HG03432 (cell line): ENCODE data around the gene ZBTB7C.

Source experiments
- ATAC-seq: cut with Tn5 transposase; IDR thresholded peaks from one replicate; pipeline ENCODE4 v1.9.1; 2021; ENCODE audit warnings: mild to moderate bottlenecking, moderate library complexity; ENCODE audit not compliant: unreplicated experiment

The ZBTB7C gene

DNA sequence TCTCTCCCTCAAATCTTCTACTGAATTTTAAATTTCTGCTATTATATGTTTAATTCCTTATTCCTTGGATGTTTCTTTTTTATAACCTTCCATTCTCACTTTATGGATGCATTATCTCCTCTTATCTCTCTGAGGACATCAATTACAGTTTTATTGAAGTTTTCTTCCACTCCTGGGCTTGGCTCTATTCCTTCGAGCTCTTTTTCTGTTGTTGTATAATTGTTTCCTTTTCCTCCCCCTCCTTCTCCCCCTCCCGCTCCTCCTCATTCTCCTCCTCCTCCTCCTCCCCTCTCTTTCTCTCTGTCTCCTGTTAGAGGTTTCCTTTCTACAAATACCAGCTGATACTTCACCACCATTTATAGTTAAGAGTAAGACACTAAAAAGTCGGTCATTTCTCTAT, 209.8 kb downstream of the ZBTB7C start:
- ATAC-seq: no peak

DNA sequence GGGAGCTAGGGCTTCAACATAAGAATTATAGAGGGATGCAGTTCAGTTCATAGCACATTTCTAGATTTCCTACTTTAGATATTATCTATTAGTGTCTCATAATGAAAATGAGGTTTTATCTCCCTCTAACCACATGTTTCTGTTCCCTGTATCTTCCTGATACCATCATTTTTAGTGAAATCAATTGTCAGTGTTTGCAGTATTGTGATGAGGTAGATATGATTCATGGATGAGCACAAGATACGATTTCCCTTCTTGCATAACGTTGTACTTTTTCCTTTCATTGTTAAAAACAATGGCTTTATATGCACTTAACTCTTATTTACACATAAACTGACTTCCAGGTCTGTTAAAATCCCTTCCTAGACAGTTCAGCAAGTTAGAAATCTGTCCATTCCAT, 211.4 kb downstream of the ZBTB7C start:
- ATAC-seq: no peak

DNA sequence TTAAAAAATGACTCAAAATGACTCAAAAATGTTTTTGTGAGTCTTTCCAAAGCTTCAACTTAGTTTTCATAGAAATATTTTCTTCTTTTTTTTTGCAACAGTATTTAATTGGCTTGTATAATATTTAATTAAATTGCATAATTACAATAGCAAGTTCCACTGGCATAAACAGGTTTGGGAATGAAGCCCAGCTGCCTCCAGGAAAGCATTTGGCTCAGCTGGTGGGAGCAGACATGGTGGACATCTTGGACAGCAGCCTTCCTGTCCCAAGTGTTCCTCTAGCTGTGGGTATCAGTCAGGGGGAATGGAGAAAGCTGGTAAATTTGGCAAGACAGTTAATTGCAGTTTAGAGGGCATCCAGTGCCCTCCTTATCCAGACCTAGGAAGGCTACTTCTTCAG, 213.4 kb downstream of the ZBTB7C start:
- no peak for ATAC-seq

DNA sequence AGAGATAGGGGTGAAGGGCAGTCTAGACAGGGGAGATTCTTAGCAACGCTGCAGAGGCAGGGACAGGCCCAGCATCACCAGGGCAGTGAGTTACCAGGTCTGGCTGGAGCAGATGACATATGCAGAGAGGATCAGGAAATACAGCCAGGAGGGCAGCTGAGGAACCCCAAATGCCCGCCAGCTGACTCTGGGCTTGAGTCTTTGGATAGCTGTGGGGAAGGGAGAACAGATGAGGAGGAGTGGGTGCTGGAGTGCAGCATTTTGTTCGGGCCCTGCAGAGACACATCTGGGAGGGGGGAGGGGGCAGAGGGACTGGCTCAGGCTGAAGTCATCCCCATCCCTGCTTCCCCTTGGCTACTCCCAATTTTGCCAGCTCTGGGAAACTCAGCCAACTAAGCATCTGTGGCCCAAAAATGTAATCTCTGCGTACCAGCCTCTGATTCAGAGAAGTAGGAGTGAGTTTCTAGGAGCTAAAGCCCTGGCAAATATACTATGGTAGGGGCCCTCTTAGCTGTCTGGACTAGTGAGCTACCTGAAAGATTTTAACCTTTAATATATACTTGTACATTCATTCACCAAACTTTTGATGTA, 214.5 kb downstream of the ZBTB7C start:
- no peak for ATAC-seq

DNA sequence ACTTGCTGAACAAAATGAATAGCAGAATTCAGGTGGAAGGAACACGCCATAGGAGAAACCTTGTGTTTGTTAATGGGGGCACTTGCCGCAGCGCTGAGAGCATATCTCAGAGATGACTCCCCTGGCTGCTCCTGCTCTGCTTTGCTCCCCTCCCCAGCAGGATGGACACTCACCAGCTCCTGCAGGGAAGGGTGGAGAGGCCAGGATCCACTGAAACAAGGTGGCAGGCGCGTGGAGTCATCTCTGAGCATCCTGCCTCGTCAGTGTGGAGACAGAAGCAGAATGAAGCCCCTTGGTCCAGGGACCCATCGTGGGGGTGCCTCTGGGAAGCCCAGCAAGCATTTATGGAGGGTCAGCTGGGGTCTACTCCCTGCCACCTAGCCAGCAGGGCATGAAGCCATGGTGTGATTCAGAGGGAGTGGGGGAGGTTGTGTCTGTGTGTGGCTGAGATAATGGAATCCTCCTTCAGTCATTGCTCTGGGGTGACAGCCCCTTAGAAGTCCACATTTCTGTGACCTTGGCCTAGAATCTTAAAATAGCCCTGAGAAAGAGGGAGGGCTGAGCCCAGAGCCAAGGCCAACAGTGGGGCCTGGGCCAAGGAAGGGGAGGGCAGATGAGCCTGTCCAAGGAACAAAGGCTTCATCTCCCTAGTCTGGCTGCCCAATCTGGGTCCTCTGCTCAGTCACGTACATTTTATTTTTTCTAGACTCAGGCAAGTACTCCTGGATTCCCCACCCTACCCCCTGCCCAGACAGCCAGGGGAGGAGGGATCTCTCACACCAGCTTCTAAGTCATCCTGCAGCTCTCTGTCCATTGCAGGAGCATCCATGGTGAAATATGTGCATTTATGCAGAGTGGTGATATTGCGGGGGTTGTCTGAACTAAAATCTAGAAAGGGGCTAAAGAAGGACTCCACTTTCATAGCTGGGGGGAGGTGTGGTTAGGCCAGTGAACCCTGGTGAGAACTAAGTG, 215.4 kb downstream of the ZBTB7C start:
- ATAC-seq: no peak

DNA sequence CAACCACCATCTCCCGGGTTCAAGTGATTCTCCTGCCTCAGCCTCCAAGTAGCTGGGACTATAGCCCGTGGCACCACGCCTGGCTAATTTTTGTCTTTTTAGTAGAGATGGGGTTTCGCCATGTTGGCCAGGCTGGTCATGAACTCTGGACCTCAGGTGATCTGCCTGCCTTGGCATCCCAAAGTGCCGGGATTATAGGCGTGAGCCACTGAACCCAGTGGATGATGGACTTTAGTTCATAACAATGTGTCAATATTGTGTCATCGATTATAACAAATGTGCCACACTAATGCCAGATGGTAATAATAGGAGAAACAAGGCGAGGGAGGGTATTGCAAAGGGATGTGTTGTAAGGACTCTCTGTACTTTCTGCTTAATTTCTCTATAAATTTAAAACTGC, 216.6 kb downstream of the ZBTB7C start:
- no peak for ATAC-seq

DNA sequence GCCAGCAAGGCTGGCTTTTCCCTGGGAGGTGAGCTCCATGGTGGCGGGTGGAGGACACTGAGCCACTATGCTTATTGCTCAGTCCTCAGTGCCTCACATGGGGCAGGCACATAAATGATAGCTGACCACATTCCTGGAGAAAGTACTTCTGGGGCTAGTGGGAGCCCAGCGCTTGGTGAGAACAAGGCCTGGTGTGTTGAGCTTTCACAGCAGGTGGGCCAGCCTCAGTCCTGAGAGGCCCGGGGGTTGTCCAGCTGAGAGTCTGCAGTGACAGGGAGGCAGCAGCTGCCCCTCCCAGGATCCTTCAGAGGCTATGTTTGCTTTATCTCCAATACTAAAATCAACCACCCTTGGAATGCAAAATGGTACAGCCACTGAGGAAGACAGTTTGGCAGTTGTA, 217.7 kb downstream of the ZBTB7C start:
- ATAC-seq: no peak

DNA sequence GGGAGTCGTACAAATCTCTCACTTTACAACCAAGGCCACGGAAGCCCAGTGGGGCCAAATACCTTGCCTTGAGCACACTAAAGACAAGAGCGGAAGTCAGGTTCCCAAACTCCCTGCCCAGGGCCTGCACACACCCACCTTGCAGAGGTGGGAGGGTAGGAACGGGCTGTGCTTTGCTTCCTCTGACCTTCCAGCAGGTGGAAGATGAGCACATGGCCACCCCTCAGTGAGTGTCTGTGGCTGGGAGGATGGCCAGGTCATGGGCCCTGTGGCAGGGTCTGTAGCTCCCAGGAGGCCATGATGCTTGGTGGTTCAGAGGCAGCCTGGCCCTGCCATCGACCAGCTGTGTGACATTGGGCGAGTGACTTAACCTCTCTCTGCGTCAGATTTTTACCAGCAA, 218.2 kb downstream of the ZBTB7C start:
- ATAC-seq: no peak

DNA sequence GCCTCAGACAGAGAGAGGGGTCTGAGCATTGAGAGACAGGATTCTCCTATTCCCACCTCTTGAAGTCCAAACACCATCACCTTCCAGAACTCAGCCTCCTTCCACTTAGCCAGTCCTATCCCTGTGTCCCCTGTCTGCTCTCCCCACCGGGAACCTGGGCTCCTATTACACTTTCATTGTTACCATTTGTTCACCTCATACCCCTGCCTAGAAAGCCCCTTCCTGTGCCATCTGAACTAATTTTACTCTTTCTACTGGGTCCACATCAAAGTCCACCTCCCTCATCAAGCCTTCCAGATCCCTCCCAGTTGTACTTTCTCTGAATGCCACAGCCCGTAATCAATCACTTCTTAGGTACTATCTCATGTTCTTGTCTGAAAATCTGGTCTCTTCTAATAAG, 220.6 kb downstream of the ZBTB7C start:
- ATAC-seq: no peak

DNA sequence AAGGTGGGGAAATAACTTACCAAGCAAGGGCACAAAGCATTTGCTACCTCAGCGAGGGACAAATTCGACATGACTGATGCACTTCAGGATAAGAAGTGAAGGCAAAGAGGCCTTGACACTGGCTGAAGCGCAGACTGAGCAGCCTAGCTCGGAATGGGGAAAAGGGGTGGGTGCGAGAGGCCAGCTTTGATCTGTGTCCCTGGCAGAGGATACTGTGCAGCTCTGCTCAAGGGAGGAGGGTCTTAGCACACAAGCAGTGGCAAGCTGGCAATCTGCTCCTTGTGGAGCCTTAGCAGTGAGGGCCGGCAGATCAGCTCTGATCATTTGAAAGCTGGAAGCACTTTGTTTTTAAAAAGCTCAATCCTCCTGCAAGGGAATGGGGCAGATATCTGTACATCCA, 222.3 kb downstream of the ZBTB7C start:
- ATAC-seq: no peak

DNA sequence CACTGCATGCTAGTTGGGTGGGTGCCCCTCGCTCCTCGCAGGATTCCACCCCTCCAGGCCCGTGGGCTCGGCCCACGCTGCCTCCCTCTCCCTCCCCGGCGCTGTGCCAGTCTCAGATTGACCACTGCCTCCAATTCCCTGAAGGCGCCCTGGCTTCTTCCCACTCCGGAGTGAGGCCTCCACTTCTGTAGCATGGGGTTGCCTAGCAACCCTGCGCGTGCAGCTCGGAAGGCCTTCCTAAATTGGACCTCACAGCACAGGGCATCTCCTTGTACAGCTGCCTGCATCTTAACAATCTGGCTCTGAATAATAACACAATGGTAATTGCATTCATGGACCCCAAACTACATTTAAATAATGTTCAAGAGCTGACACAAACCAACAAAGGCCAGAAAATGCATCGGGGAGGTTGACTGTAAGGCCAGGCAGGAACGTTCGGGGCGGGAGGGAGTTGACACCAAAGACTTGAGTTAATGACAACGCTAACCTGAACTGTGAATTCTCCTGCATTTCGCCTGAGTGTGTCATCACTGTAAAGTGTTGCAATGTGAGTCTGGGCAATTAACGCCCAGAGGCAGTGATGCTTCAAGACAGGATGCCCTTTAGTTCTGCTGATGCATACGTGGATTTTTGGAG, 222.9 kb downstream of the ZBTB7C start:
- ATAC-seq: no peak

DNA sequence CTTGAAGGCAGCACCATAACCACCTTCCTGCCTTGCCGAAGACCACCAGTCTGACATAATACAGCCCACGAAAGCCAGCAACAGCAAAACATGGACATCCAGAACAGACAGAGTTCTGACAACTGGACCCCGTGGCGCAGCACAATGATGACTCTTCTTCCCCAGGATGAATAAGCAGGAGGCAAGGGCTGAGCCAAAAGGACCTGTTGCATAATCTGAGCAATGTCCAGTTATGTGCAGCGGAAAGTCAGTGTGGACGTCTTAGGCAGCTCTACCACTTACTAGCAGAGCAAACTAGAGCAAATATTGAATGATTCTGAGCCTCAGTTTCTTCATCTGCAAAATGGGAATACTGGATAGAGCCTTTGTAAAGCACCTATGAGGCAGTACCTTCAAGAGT, 225.1 kb downstream of the ZBTB7C start:
- ATAC-seq: no peak

DNA sequence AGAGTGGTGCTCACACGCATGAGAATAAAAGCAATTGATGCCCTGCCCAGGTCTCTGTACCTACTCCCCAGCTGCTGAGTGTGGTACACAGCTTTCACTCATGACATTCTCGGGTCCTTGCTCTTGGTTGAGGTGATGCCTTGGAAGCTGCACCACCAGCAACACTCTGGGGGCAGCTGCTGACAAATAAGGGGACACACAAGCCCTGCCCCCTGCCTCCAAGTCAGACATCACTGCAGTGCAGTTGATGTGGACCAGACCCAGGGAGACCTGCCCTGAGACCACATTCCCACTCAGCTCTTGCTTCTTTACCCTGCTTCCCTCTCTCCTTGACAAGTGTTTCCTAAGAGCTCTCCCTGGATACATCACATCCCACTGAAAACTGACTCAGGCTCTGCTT, 225.6 kb downstream of the ZBTB7C start:
- ATAC-seq: no peak

DNA sequence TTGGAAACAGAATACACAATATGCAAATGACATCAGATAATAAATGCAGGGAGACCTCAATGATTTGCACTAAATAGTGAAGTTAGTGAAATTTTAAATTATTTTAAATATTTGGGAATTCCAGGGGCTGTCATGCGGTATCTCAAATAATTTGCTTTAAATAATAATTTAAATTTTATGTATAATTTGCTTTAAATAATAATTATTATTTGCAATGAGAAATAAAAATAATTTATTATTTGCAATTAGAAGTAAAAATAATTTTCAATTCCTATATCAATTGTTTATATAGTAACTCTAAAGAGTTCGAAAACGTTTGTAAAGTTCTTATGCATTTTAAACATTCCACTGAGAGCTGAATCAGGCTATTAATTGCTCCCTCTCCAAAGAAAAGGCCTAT, 226.4 kb downstream of the ZBTB7C start:
- ATAC-seq: no peak

DNA sequence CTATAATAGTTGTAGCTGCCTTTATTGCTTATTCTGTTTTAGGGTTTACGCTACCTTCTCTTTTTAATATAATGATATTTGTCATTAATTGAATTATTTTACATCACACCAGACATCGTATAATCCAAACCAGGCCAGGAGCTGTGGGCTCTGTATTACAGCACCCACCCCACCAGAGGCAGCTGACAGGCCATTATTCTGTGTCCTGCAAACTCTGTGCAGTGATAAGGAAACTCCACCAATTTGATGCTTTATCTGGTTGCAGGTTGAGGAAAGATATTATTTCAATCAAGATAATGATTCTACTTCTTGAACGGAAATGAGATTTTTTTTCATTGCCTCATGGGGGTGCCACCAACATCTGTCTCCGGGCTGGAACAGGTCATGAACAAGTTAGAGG, 227.3 kb downstream of the ZBTB7C start:
- ATAC-seq: no peak

DNA sequence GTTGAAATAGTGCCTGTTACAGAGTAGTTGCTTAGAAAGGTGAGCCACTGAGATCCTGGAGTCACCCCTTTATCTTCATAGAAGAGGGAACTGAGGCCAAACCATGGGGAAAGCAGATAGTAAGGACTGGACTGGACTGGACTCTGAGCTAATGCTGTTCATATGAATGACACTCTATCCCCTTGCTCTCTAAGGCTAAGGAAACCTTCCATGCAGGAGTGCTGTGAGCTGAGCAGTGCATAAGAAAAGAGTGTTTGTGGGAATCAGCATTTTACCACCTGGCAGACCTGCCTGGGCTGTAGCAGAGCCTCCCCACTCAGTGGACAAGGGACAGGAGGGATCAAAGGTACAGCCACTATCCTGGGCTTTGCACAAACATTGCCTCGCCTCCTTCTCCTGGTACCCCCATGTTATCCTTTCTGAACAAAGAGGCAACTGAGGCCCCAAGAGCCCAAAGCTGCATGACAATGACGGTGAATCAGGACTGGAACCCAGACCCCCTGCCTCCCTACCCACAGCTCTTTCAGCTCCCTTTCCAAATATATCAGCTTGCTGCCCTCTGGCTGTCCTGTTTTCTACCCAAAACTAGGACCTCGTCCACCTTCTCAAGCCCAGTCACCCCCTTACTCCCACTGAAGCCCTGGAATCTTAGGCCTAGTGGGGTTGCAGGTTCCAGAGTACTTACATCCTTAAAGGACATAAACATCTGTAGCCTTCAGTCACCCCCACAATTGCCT, 227.9 kb downstream of the ZBTB7C start:
- ATAC-seq: no peak

DNA sequence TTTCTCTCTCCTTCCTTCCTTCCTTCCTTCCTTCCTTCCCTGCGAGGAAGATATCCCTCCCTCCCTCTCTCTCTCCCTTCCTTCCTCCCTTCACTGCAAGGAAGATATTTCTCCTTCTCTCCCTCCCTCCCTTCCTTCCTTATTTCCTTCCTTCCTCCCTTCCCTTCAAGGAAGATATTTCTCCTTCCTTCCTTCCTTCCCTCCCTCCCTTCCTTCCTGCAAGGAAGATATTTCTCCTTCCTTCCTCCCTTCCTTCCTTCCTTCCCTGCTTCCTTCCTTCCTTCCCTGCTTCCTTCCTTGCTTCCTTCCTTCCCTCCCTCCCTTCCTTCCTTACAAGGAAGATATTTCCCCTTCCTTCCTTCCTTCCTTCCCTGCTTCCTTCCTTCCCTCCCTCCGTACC, 229.5 kb downstream of the ZBTB7C start:
- no peak for ATAC-seq

DNA sequence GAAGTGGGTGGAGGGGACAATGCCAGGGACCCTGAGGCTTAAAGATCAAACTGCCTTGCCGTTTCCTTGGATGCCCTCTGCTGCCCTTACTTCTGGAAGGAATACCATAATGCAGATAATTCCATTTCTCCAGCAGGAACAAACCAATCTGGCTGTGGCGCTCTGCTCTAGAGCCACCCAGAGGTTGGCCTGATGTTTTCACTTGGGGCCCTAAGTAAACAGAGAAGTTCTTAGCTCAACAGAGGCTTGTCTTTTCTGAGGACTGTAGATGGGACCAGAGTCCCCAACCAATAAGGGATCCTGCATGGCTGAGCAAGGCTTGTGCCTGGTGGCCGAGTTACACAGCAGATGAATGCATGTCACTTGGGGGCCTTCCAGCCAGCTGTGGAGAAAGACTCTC, 230.2 kb downstream of the ZBTB7C start:
- ATAC-seq: no peak

DNA sequence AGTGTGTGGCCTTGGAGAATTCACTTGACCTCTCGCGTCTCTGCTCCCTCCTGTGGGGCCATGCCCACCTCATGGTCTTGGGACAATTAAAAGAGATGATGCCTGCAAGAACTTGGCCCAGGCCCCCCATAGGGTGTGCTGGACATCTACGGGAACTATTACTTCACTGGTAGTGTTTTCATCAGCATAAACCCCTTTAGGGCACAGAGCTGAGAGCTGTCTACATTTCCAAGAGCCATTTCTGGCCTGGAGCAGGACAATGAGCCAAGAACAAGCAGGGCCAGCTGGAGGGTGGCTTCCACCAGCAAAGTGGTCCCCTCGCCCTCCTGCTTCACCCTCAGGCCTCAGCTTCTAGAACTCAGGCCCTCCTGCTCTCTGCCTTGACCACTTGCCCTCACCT, 232.3 kb downstream of the ZBTB7C start:
- ATAC-seq: no peak

DNA sequence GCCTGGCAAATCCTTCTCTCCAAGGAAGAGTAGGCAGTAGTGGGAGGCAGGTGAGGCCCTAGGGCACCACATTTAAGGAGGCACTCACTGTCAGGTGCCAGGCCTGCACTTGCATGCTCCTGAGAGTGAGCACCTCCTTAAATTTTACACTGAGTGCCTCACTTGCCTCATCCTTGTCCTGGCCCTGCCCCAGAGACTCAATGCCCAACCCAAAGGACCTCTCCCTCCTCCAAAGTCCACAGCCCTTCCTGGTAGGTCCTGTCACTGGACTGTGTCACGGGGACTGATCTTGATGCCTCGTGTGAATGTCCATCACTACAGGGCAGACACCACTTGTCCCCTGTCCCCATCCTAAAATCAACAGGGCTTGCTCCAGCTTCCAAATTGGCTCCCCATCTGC, 235.6 kb downstream of the ZBTB7C start:
- no peak for ATAC-seq

DNA sequence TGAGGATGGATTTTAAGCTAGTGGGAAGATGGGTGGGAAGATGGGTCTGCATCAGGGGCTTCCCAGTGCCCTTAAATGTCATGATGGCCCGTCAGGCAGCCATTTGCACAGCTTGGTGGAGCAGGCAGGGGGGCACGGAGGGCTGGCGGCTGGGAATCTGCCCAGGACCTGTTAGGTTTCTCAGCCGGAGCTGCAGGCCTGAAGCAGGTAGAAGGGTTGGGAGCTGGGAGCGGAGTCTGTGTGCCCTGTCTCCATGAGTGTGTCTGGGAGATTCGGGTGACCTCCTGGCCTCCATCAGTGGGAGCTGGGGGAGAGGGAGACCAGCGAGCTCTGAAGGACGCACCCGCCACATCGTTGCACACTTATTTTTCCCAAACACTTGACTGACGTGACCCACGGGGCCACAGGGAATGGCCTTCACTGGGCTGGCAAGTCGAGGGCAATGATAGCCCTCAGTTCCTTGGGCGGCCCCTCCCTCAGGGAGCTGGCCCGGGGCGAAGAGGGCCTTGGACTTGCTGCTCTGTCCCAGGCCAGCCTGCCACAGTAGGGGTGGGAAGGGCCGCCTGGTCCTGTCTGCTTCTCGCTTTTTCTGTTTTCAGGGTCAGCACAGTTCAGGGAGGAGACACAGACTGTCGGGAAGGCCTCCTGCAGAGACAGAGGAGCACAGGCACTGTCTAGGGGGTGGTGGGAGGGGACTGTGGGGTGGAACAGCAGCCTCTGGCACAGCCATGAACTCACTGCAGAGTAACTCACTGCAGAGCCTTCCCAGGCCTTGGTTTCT, 236.8 kb downstream of the ZBTB7C start:
- no peak for ATAC-seq
